Common myeloid progenitor, CD34-positive (primary cell): Measurements from ENCODE around the gene PKNOX2.

Source experiments
- CTCF ChIA-PET: fragments of 350-600 bp; sonication (Branson Sonifier 250); formaldehyde crosslinking; loops from one replicate; lab custom pipeline; 2021; ENCODE audit warnings: antibody characterized with exemption; lab: Charles Lee
- POLR2A ChIA-PET: fragments of 350-600 bp; sonication (Branson Sonifier 250); formaldehyde crosslinking; loops from one replicate; lab custom pipeline; 2021; ENCODE audit warnings: antibody characterized with exemption; lab: Charles Lee
- DNase-seq, 3 donors: peaks; one replicate each; pipeline versions ENCODE4 v3.0.0 to v3.0.0-alpha.2; 2013
- H3K27ac ChIP-seq, 2 experiments: 1 replicate in 1 of 2; 2 replicates in 1 of 2; pipeline ENCODE4 v1.7.0; 2013; ENCODE audit warnings: inconsistent platforms in 2 of 2, low read length in 2 of 2, mild to moderate bottlenecking in 2 of 2, low read depth in 1 of 2, moderate library complexity in 1 of 2; ENCODE audit not compliant: severe bottlenecking in 2 of 2, insufficient read depth in 1 of 2, poor library complexity in 1 of 2
- H3K27me3 ChIP-seq, 5 experiments: replicated peaks in 2 of 5; 1 replicate in 3 of 5; 2 replicates in 2 of 5; pipeline versions ENCODE4 v1.6.1 to v1.7.0; 2013; ENCODE audit warnings: low read length in 4 of 5, mild to moderate bottlenecking in 2 of 5, moderate library complexity in 2 of 5, inconsistent platforms in 1 of 5; ENCODE audit not compliant: insufficient read depth in 5 of 5, control insufficient read depth in 4 of 5
- H3K36me3 ChIP-seq, 4 experiments: 1 replicate in 2 of 4; 2 replicates in 2 of 4; pipeline versions ENCODE4 v1.6.1 to v1.7.0; 2013; ENCODE audit warnings: low read length in 3 of 4, control low read depth in 1 of 4, mild to moderate bottlenecking in 1 of 4; ENCODE audit not compliant: control insufficient read depth in 4 of 4, insufficient read depth in 4 of 4
- H3K4me1 ChIP-seq, 4 experiments: 1 replicate in 3 of 4; 2 replicates in 1 of 4; pipeline versions ENCODE4 v1.6.1 to v1.7.1; 2013; ENCODE audit warnings: low read length in 3 of 4, mild to moderate bottlenecking in 3 of 4, control low read depth in 1 of 4, inconsistent platforms in 1 of 4, moderate library complexity in 1 of 4; ENCODE audit not compliant: control insufficient read depth in 4 of 4, insufficient read depth in 4 of 4; ENCODE audit errors: control extremely low read depth in 1 of 4
- H3K4me3 ChIP-seq, 7 experiments: 1 replicate in 4 of 7; 2 replicates in 3 of 7; pipeline versions ENCODE4 v1.5.1 to v1.7.0; 2013; ENCODE audit warnings: mild to moderate bottlenecking in 7 of 7, low read length in 6 of 7, moderate library complexity in 6 of 7, inconsistent platforms in 2 of 7, low read depth in 2 of 7, control low read depth in 1 of 7; ENCODE audit not compliant: insufficient read depth in 4 of 7, control insufficient read depth in 1 of 7; ENCODE audit errors: extremely low read depth in 1 of 7
- H3K9me3 ChIP-seq, 5 experiments: 1 replicate in 4 of 5; 2 replicates in 1 of 5; pipeline versions ENCODE4 v1.6.1 to v1.7.1; 2013; ENCODE audit warnings: low read length in 4 of 5, mild to moderate bottlenecking in 2 of 5, inconsistent platforms in 1 of 5, low read depth in 1 of 5, moderate library complexity in 1 of 5; ENCODE audit not compliant: control insufficient read depth in 4 of 5, insufficient read depth in 2 of 5; ENCODE audit errors: control extremely low read depth in 1 of 5
- WGBS: methylation state at CpG from one replicate; pipeline ENCODE4 v1.1.5; 2013; ENCODE audit not compliant: insufficient coverage; 5-methylcytosine and 5-hydroxymethylcytosine counted together

Gene PKNOX2

GRCh38 chr11:125338886-125339811 lies 174.6 kb downstream of the PKNOX2 start:
- Histone ChIP-seq H3K9me3 (no peaks in the 10 kb centered on the region), H3K4me3 (no peak overlapping the region), H3K27me3 (peaks cover 0 to 21% (median 11%) of the 10 kb centered on the region in 5 experiments), H3K4me1 (no peaks in the 10 kb centered on the region), H3K27ac (no peak overlapping the region), H3K36me3 (no peaks in the 10 kb centered on the region)
- DNase-seq = no peak
- ChIA-PET POLR2A (no interaction called here), CTCF (interaction anchor here (1.0 to 2.1 kb wide), 5 partner anchors 9 to 248 kb away, joined by 3 to 5 read pairs (median 3); no protein-coding TSS in a partner anchor)
- 82% methylated on average over 17 of the region's 17 CpGs for WGBS

GRCh38 chr11:125341676-125342075 lies 177.1 kb downstream of the PKNOX2 start:
- 90% methylated on average over 10 of the region's 13 CpGs for WGBS

GRCh38 chr11:125342281-125342930 lies 177.9 kb downstream of the PKNOX2 start:
- ChIA-PET POLR2A (no interaction called here), CTCF (interaction anchor here (3.0 kb wide), 1 partner anchor 11 kb away, joined by 12 read pairs; no protein-coding TSS in a partner anchor)
- H3K27ac ChIP-seq = no peak overlapping the region
- H3K27me3 ChIP-seq = peaks cover 0 to 25% (median 15%) of the 10 kb centered on the region in 5 experiments
- no peaks in the 10 kb centered on the region for H3K36me3 ChIP-seq
- no peak overlapping the region for H3K4me3 ChIP-seq
- H3K4me1 ChIP-seq = no peaks in the 10 kb centered on the region
- 94% methylated on average over 7 of the region's 16 CpGs for WGBS
- DNase-seq = no peak
- no peaks in the 10 kb centered on the region for H3K9me3 ChIP-seq

More at GRCh38 chr11:125341676-125342075, 177.1 kb downstream of the PKNOX2 start:
- H3K4me3 ChIP-seq = no peak overlapping the region
- H3K27ac ChIP-seq = no peak overlapping the region
- DNase-seq = no peak
- H3K4me1 ChIP-seq = no peaks in the 10 kb centered on the region
- CTCF ChIA-PET = interaction anchor here (0.6 kb wide), 1 partner anchor 56 kb away, joined by 4 read pairs; no protein-coding TSS in a partner anchor
- peaks cover 0 to 23% (median 15%) of the 10 kb centered on the region in 5 experiments for H3K27me3 ChIP-seq
- H3K9me3 ChIP-seq = no peaks in the 10 kb centered on the region
- no peaks in the 10 kb centered on the region for H3K36me3 ChIP-seq
- POLR2A ChIA-PET = no interaction called here

- DNase-seq = no peak
- Histone ChIP-seq H3K9me3 (no peaks in the 10 kb centered on the region), H3K36me3 (no peaks in the 10 kb centered on the region), H3K27me3 (peaks cover 0 to 22% (median 14%) of the 10 kb centered on the region in 5 experiments), H3K4me3 (no peak overlapping the region), H3K27ac (no peak overlapping the region), H3K4me1 (no peaks in the 10 kb centered on the region)
- ChIA-PET CTCF (interaction anchor here (1.4 to 3.0 kb wide), 2 partner anchors 11 to 252 kb away, joined by 4 to 12 read pairs; no protein-coding TSS in a partner anchor), POLR2A (no interaction called here)
- 93% methylated on average over 5 of the region's 7 CpGs for WGBS
These were observed 178.7 kb downstream of the PKNOX2 start for GRCh38 chr11:125343086-125343717.

- ChIA-PET CTCF (interaction anchor here (1.4 to 3.0 kb wide), 3 partner anchors 10 to 253 kb away, joined by 3 to 12 read pairs (median 4); no protein-coding TSS in a partner anchor), POLR2A (no interaction called here)
- Histone ChIP-seq H3K4me3 (no peak overlapping the region), H3K36me3 (no peaks in the 10 kb centered on the region), H3K27me3 (peaks cover 0 to 16% (median 11%) of the 10 kb centered on the region in 5 experiments), H3K9me3 (no peaks in the 10 kb centered on the region), H3K27ac (no peak overlapping the region), H3K4me1 (no peaks in the 10 kb centered on the region)
- DNase-seq = no peak
- WGBS = 92% methylated on average over 12 of the region's 13 CpGs
These were observed 179.2 kb downstream of the PKNOX2 start for GRCh38 chr11:125343718-125344131.

GRCh38 chr11:125344846-125345420 lies 180.4 kb downstream of the PKNOX2 start:
- no peaks in the 10 kb centered on the region for H3K4me1 ChIP-seq
- DNase-seq = no peak
- no peaks in the 10 kb centered on the region for H3K36me3 ChIP-seq
- no peak overlapping the region for H3K4me3 ChIP-seq
- no peak overlapping the region for H3K27ac ChIP-seq
- 100% methylated on average over 4 of the region's 4 CpGs for WGBS
- peaks cover 0 to 12% (median 5%) of the 10 kb centered on the region in 5 experiments for H3K27me3 ChIP-seq
- CTCF ChIA-PET = interaction anchor here (1.2 to 5.0 kb wide), 11 partner anchors 9 to 384 kb away, joined by 3 to 34 read pairs (median 4); no protein-coding TSS in a partner anchor
- H3K9me3 ChIP-seq = no peaks in the 10 kb centered on the region
- POLR2A ChIA-PET = no interaction called here
